ENCODE results near the gene LTBR. TPM values are rescaled to one million over a fixed set of nuclear protein-coding genes. Genes with fewer than 3 reads are reported as not detected.

The LTBR gene
- total RNA-seq, 1 donor from 2014 or later = 55.8 TPM

DNA sequence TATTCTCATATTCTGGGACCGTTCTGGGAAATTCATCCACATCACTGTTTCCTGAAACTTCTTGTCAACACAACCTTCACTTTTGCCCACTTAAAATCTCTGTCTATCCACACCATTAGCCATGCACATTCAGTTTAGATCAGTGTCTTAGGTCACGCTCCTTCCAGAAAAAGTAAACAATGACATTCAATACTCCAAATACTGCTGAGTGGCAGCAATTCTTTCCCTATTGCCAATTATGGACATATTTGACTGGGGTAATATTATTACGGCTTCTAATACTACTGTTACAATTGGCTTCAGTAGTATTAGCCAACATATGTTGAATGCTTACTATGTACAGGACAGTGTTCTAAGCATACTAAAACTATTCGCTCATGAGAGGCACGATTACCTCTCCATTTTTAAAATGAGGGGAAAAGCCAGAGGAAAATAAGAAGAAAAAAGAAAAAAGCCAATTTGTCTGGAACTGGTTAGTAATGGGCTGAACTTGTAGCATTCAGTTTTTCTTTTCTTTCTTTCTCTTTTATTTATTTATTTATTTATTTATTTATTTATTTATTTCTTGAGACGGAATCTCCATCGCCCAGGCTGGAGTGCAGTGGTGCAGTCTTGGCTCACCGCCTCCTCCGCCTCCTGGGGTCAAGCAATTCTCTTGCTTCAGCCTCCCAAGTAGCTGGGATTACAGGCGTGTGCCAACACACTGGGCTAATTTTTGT lies 23.4 kb downstream of the LTBR start:
- Histone ChIP-seq H3K36me3 (ENCODE audit: control insufficient read depth, insufficient read depth, low read length) (no peaks in the 10 kb centered on the region), H3K27me3 (ENCODE audit: control insufficient read depth, insufficient read depth, low read length) (no peaks in the 10 kb centered on the region), H3K4me3 (ENCODE audit: low read depth, low read length) (no peak overlapping the region)
- no peak for FAIRE-seq
- TF ChIP-seq, protein P1, sequence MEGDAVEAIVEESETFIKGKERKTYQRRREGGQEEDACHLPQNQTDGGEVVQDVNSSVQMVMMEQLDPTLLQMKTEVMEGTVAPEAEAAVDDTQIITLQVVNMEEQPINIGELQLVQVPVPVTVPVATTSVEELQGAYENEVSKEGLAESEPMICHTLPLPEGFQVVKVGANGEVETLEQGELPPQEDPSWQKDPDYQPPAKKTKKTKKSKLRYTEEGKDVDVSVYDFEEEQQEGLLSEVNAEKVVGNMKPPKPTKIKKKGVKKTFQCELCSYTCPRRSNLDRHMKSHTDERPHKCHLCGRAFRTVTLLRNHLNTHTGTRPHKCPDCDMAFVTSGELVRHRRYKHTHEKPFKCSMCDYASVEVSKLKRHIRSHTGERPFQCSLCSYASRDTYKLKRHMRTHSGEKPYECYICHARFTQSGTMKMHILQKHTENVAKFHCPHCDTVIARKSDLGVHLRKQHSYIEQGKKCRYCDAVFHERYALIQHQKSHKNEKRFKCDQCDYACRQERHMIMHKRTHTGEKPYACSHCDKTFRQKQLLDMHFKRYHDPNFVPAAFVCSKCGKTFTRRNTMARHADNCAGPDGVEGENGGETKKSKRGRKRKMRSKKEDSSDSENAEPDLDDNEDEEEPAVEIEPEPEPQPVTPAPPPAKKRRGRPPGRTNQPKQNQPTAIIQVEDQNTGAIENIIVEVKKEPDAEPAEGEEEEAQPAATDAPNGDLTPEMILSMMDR (IDR thresholded peaks at IDR 0.05; ENCODE audit: insufficient read depth, low read length, severe bottlenecking) = no peak
- no peak for DNase-seq (ENCODE audit: low read depth)

DNA sequence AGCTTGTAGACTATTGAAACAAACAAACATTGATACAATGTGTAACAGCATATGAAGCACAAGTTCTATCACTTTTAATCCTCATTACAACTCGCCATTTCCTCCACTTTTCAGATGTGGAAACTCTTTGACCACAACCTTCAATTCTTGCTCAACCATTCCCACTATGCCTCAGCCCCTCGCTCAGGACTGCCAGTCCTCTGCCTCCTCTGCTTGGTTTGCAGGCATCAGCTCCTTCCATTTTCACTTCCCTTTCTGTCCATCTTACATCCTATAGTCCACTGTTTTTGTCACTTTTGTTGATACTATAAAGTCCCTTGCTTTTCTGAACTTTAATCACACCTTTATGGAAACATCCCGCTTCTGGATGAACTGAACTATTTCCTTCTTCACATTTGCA lies 32.6 kb downstream of the LTBR start:
- H3K36me3 ChIP-seq (ENCODE audit: control insufficient read depth, insufficient read depth, low read length) = no peaks in the 10 kb centered on the region
- no peak overlapping the region for H3K4me3 ChIP-seq (ENCODE audit: low read depth, low read length)
- DNase-seq (ENCODE audit: low read depth) = no peak
- TF ChIP-seq, protein P1 (IDR thresholded peaks at IDR 0.05; ENCODE audit: insufficient read depth, low read length, severe bottlenecking) = no peak
- no peak for FAIRE-seq
- H3K27me3 ChIP-seq (ENCODE audit: control insufficient read depth, insufficient read depth, low read length) = no peaks in the 10 kb centered on the region

DNA sequence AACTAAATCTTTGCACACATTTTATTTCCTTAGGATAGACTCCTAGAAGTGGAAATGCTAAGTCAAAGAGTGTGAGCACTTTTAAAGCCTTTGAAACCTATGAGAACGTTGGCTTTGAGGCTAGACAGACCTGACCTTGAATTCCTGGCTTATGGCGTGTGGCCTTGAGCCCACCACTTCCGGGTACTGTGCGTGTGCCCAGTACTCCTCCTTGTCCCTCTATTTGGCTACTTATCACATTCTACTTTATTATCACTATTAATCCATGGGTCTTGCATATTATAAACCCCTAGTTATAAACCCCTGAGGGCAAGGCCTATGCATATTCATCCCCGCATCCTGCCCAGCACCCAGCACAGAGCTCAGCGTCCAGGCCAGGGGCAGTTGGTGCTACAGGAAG lies 34.8 kb downstream of the LTBR start:
- TF ChIP-seq, protein P1 (IDR thresholded peaks at IDR 0.05; ENCODE audit: insufficient read depth, low read length, severe bottlenecking) = no peak
- DNase-seq (ENCODE audit: low read depth) (no peak), FAIRE-seq (no peak)
- H3K36me3 ChIP-seq (ENCODE audit: control insufficient read depth, insufficient read depth, low read length) = no peaks in the 10 kb centered on the region
- H3K4me3 ChIP-seq (ENCODE audit: low read depth, low read length) = no peak overlapping the region
- H3K27me3 ChIP-seq (ENCODE audit: control insufficient read depth, insufficient read depth, low read length) = no peaks in the 10 kb centered on the region

DNA sequence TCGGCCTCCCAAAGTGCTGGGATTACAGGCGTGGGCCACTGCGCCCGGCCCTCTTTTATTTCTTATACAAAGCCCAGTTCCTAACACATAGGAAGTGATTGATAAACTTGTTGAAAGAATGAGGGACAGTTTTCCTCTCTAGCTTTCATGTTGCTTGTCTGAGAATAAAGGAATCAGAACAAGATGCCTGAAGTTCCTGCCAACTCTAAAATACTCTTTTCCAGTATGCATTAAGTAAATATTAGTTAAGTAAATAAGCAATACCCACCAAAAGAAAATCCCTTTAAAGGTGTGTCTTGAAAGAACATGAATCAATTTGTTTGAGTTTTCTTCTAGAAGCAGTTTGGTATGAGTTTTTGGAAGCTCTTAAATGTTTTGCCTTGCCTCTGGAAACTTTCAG lies 36.4 kb downstream of the LTBR start:
- TF ChIP-seq, protein P1 (IDR thresholded peaks at IDR 0.05; ENCODE audit: insufficient read depth, low read length, severe bottlenecking) = no peak
- H3K36me3 ChIP-seq (ENCODE audit: control insufficient read depth, insufficient read depth, low read length) = no peaks in the 10 kb centered on the region
- DNase-seq (ENCODE audit: low read depth) (peak; percentile 22), FAIRE-seq (no peak)
- H3K27me3 ChIP-seq (ENCODE audit: control insufficient read depth, insufficient read depth, low read length) = no peaks in the 10 kb centered on the region
- H3K4me3 ChIP-seq (ENCODE audit: low read depth, low read length) = no peak overlapping the region

DNA sequence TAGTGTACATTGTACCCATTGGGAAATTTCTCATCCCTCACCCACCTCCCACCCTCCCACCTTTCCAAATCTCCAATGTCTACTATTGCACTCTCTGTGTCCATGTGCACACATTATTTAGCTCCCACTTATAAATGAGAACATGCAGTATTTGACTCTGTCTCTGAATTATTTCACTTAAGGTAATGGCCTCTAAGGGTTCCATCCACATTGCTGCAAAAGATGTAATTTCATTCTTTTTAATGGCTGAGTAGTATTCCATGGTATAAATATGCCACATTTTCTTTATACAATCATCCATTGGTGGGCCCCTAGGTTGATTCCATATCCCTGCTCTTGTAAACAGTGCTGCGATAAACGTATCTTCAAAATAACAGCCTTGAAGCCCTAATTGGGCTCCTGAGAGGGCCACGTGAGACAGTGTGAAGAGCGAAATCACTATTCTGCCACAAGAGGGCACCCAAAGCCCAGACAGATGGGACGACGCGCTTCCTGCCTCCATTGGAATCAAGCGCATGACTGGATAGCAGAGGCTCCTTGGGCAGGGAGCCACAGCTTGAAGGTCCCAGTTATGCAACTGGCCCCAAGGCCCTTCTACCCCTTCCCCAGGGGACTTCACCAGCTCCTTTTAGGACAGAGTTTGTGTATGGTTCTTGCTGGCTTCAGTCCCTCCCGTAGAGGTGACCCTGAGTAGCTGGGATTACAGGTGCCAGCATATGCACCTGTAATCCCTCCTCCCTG lies 39.5 kb downstream of the LTBR start:
- no peaks in the 10 kb centered on the region for H3K36me3 ChIP-seq (ENCODE audit: control insufficient read depth, insufficient read depth, low read length)
- FAIRE-seq (peak; percentile 60), DNase-seq (ENCODE audit: low read depth) (peak; percentile 82)
- H3K4me3 ChIP-seq (ENCODE audit: low read depth, low read length) = no peak overlapping the region
- no peaks in the 10 kb centered on the region for H3K27me3 ChIP-seq (ENCODE audit: control insufficient read depth, insufficient read depth, low read length)
- TF ChIP-seq, protein P1 (IDR thresholded peaks at IDR 0.05; ENCODE audit: insufficient read depth, low read length, severe bottlenecking) = peak; percentile 85
